HepG2 (cell line): ENCODE results near the gene STOML2. TPM values are rescaled to one million over a fixed set of nuclear protein-coding genes. Genes with fewer than 3 reads are reported as not detected.

Experiments
- ATAD3A ChIP-seq: sonication (generic); formaldehyde crosslinking; IDR thresholded peaks from 2 replicates; pipeline ENCODE4 v1.4.0; 2020; ENCODE audit warnings: missing genetic modification reagents
- ATF6 ChIP-seq: sonication (generic); formaldehyde crosslinking; conservative IDR thresholded peaks from 2 replicates; pipeline ENCODE4 v1.4.0; 2020; ENCODE audit warnings: missing genetic modification reagents
- ELF1 ChIP-seq: sonication (generic); formaldehyde crosslinking; IDR thresholded peaks from 2 replicates; pipeline ENCODE4 v1.4.0; 2020; ENCODE audit warnings: missing genetic modification reagents
- FOSL2 ChIP-seq: sonication (generic); formaldehyde crosslinking; IDR thresholded peaks from 2 replicates; pipeline ENCODE4 v1.4.0; 2020; ENCODE audit warnings: missing genetic modification reagents
- HINFP ChIP-seq: sonication (generic); formaldehyde crosslinking; IDR thresholded peaks from 2 replicates; pipeline ENCODE4 v1.4.0; 2020; ENCODE audit warnings: low read depth, mild to moderate bottlenecking, missing genetic modification reagents
- PHF21A ChIP-seq: sonication (generic); formaldehyde crosslinking; IDR thresholded peaks from 2 replicates; pipeline ENCODE4 v1.5.0; 2020; ENCODE audit warnings: mild to moderate bottlenecking, missing genetic modification reagents
- PRDM10 ChIP-seq: sonication (generic); formaldehyde crosslinking; IDR thresholded peaks from 2 replicates; pipeline ENCODE4 v1.4.0; 2020; ENCODE audit warnings: low read depth, missing genetic modification reagents
- REL ChIP-seq: sonication (generic); formaldehyde crosslinking; conservative IDR thresholded peaks from 2 replicates; pipeline ENCODE4 v1.8.0; 2022; ENCODE audit warnings: mild to moderate bottlenecking, missing genetic modification reagents, moderate library complexity
- SMAD3 ChIP-seq: sonication (generic); formaldehyde crosslinking; IDR thresholded peaks from 2 replicates; pipeline ENCODE4 v1.4.0; 2020; ENCODE audit warnings: missing genetic modification reagents
- ZBTB2 ChIP-seq: sonication (generic); formaldehyde crosslinking; IDR thresholded peaks from 2 replicates; pipeline ENCODE4 v1.8.0; 2022; ENCODE audit warnings: low read depth, missing genetic modification reagents
- ZNF343 ChIP-seq: sonication (generic); formaldehyde crosslinking; IDR thresholded peaks from 2 replicates; pipeline ENCODE4 v1.4.0; 2020; ENCODE audit warnings: mild to moderate bottlenecking, missing genetic modification reagents
- ZNF691 ChIP-seq: sonication (generic); formaldehyde crosslinking; IDR thresholded peaks from 2 replicates; pipeline ENCODE4 v1.4.0; 2020; ENCODE audit warnings: missing genetic modification reagents, low read depth, mild to moderate bottlenecking, borderline replicate concordance
- polyA plus RNA-seq, 8 experiments: library from polyadenylated mRNA; depleted of rRNA in 3 of 8; stranded (reverse) in 7 of 8; unstranded in 1 of 8; fragments of >200 nt; fragmentation: Illumina TruSeq in 4 of 8; extraction: Trizol in 4 of 8; gene quantifications; 2 replicates each; pipeline versions ENCODE4 v1.2.1 to v1.2.3, GENCODE V29; 2011 to 2016; ENCODE audit warnings: low read depth in 4 of 8, missing spikeins in 1 of 8, mixed read lengths in 1 of 8; ENCODE audit not compliant: insufficient read depth in 1 of 8
- total RNA-seq, 5 experiments: library from RNA; depleted of rRNA; stranded (reverse); fragments of >200 nt; fragmentation: Illumina TruSeq; extraction: Trizol; gene quantifications; 2 replicates each; pipeline ENCODE4 v1.2.3, GENCODE V29; 2016; ENCODE audit warnings: low read depth in 1 of 5

The STOML2 gene
- total and polyA plus RNA-seq, 2 of the 13 experiments (the other 11 are each of a cell fraction or from before 2014, with no cell fraction given): 245 to 250 TPM

GRCh38 chr9:35072461-35073278 lies 30.3 kb downstream of the STOML2 start, which contains the start of gene VCP (continued):
- TF ChIP-seq PRDM10 (CRISPR knock-in tag): peak; percentile 59; the same call in 1 of the 2 replicates
- no peak for TF ChIP-seq ATF6 (CRISPR knock-in tag)
- no peak for TF ChIP-seq SMAD3 (CRISPR knock-in tag)
- no peak; the same call in 1 of the 2 replicates for TF ChIP-seq ZNF691 (CRISPR knock-in tag)
- peak; percentile 72 for TF ChIP-seq ELF1 (CRISPR knock-in tag)
- no peak for TF ChIP-seq REL (CRISPR knock-in tag)
- no peak for TF ChIP-seq ZNF343 (CRISPR knock-in tag)
- TF ChIP-seq ZBTB2: no peak
- peak; percentile 95 for TF ChIP-seq PHF21A (CRISPR knock-in tag)
- peak; percentile 57 for TF ChIP-seq FOSL2 (CRISPR knock-in tag)
- TF ChIP-seq HINFP (CRISPR knock-in tag): no peak
- TF ChIP-seq ATAD3A (CRISPR knock-in tag): no peak
